ENCODE results near the gene PNKP.

GRCh38 chr19:49839713-49840112 is 27.7 kb downstream of the PNKP start:
- no peak for TF ChIP-seq CTCF (IDR thresholded peaks at IDR 0.05)
- TF ChIP-seq POLR2A (IDR thresholded peaks at IDR 0.05): no peak
